Stimulated activated CD4-positive, alpha-beta T cell treated with anti-CD3 and anti-CD28 coated beads, Interleukin-4, amount 100 ng/mL, for 4 hours (primary cell): ENCODE data around the gene IDH2.
A peak's percentile ranks its signal among the peaks of the same experiment; 100 is the strongest.
"Not testable (repeated sequence)": the region's sequence is repeated elsewhere in the genome, so short reads cannot be mapped to it uniquely, and the experiment has no call there.

Experiments used
- DNase-seq, 2 experiments: peaks; one replicate each; pipeline ENCODE4 v3.0.0-alpha.2; 2020

IDH2 gene

GRCh38 chr15:90083954-90084607 is 18.2 kb downstream of the IDH2 start:
- DNase-seq = no peak

- DNase-seq = no peak
These were observed 18.8 kb downstream of the IDH2 start for GRCh38 chr15:90083419-90083818.

- DNase-seq = no peak
These were observed 20.0 kb downstream of the IDH2 start for GRCh38 chr15:90082140-90082715.

GRCh38 chr15:90080818-90081393 is 21.4 kb downstream of the IDH2 start:
- no peak for DNase-seq

- no peak for DNase-seq
These were observed 21.9 kb downstream of the IDH2 start for GRCh38 chr15:90080458-90080755.

- DNase-seq = no peak
These were observed 22.4 kb downstream of the IDH2 start for GRCh38 chr15:90079619-90080457.

GRCh38 chr15:90078965-90079364 is 23.3 kb downstream of the IDH2 start:
- no peak for DNase-seq

- DNase-seq = no peak
These were observed 25.6 kb downstream of the IDH2 start for GRCh38 chr15:90076716-90077115.

- no peak for DNase-seq
These were observed 26.6 kb downstream of the IDH2 start for GRCh38 chr15:90075420-90076289.

- DNase-seq = no peak
These were observed 27.4 kb downstream of the IDH2 start for GRCh38 chr15:90074916-90075315.

- DNase-seq = no peak
These were observed 28.2 kb downstream of the IDH2 start for GRCh38 chr15:90074023-90074422.

- DNase-seq = no peak
These were observed 29.2 kb downstream of the IDH2 start for GRCh38 chr15:90072978-90073640.

GRCh38 chr15:90071220-90071807 is 31.0 kb downstream of the IDH2 start:
- DNase-seq = peak; percentile 70 to 73

GRCh38 chr15:90070623-90071022 is 31.6 kb downstream of the IDH2 start:
- DNase-seq = not testable (repeated sequence)

GRCh38 chr15:90067953-90068606 is 34.2 kb downstream of the IDH2 start:
- DNase-seq = no peak

- no peak for DNase-seq
These were observed 34.9 kb downstream of the IDH2 start for GRCh38 chr15:90067181-90067952.

GRCh38 chr15:90065682-90066049 is 36.6 kb downstream of the IDH2 start:
- no peak for DNase-seq

GRCh38 chr15:90064911-90065681 is 37.2 kb downstream of the IDH2 start:
- no peak for DNase-seq

GRCh38 chr15:90063770-90064247 is 38.5 kb downstream of the IDH2 start:
- DNase-seq = no peak
